ENCODE data around the gene B3GNT5. TPM values are rescaled to one million over a fixed set of nuclear protein-coding genes. Genes with fewer than 3 reads are reported as not detected.

B3GNT5 gene
- total and polyA plus RNA-seq, 11 donors = 0.87 to 12.3 (median 3.0) TPM

GRCh38 chr3:183215591-183216202 lies 37.4 kb upstream of the B3GNT5 start:
- H3K36me3 ChIP-seq = no peaks in the 10 kb centered on the region
- no peaks in the 10 kb centered on the region for H3K27me3 ChIP-seq
- intact Hi-C loops (cut with DNase I) = loop anchor here in 1 of 10 donors (2.0 kb wide), 1 partner anchor 37 kb away; the partner anchor contains the start of gene B3GNT5
- TF ChIP-seq CTCF (IDR thresholded peaks at IDR 0.05) (no peak), POLR2A (IDR thresholded peaks at IDR 0.05) (no peak)
- H3K4me3 ChIP-seq = no peak overlapping the region
- peaks cover 0 to 34% (median 5%) of the 10 kb centered on the region in 12 donors for H3K4me1 ChIP-seq
- H3K9me3 ChIP-seq = no peaks in the 10 kb centered on the region
- ATAC-seq (no peak), DNase-seq (no peak)
- 81 to 93% (median 84%) methylated on average over 4 of the region's 4 CpGs for WGBS, 4 donors
- H3K27ac ChIP-seq = peak overlapping the region in 6 of 12 donors; percentile 12 to 67 (median 38)

GRCh38 chr3:183217548-183218332 lies 35.3 kb upstream of the B3GNT5 start:
- 82 to 87% (median 84%) methylated on average over 9 of the region's 9 CpGs for WGBS, 4 donors
- ATAC-seq (no peak), DNase-seq (no peak)
- no peak for TF ChIP-seq POLR2A (IDR thresholded peaks at IDR 0.05)
- H3K36me3 ChIP-seq = no peaks in the 10 kb centered on the region
- no peaks in the 10 kb centered on the region for H3K27me3 ChIP-seq
- H3K4me1 ChIP-seq = peaks cover 0 to 16% (median 0%) of the 10 kb centered on the region in 12 donors
- intact Hi-C loops (cut with DNase I) = no loop called here
- H3K4me3 ChIP-seq = no peak overlapping the region
- no peak overlapping the region for H3K27ac ChIP-seq
- H3K9me3 ChIP-seq = no peaks in the 10 kb centered on the region

- TF ChIP-seq POLR2A (IDR thresholded peaks at IDR 0.05) = no peak
- no peak for TF ChIP-seq CTCF (IDR thresholded peaks at IDR 0.05)
- Histone ChIP-seq H3K36me3 (no peaks in the 10 kb centered on the region), H3K9me3 (no peaks in the 10 kb centered on the region), H3K27ac (no peak overlapping the region), H3K4me1 (peaks cover 0 to 10% (median 0%) of the 10 kb centered on the region in 12 donors), H3K27me3 (no peaks in the 10 kb centered on the region), H3K4me3 (no peak overlapping the region)
- DNase-seq = no peak
- 83 to 93% (median 90%) methylated on average over 2 of the region's 2 CpGs for WGBS, 4 donors
- ATAC-seq = no peak
- intact Hi-C loops (cut with DNase I) = no loop called here
These were observed 34.2 kb upstream of the B3GNT5 start for GRCh38 chr3:183218826-183219225.

GRCh38 chr3:183220828-183221227 lies 32.2 kb upstream of the B3GNT5 start:
- no peak overlapping the region for H3K4me3 ChIP-seq
- intact Hi-C loops (cut with DNase I) = no loop called here
- H3K36me3 ChIP-seq = no peaks in the 10 kb centered on the region
- 52 to 77% (median 66%) methylated on average over 4 to 5 of the region's 5 CpGs for WGBS, 4 donors
- no peaks in the 10 kb centered on the region for H3K9me3 ChIP-seq
- no peak overlapping the region for H3K27ac ChIP-seq
- TF ChIP-seq POLR2A (IDR thresholded peaks at IDR 0.05) = no peak
- TF ChIP-seq CTCF (IDR thresholded peaks at IDR 0.05) = no peak
- DNase-seq (no peak), ATAC-seq (no peak)
- no peaks in the 10 kb centered on the region for H3K27me3 ChIP-seq
- peaks cover 0 to 3% (median 0%) of the 10 kb centered on the region in 12 donors for H3K4me1 ChIP-seq
